ENCODE data around the gene PDE3A.

PDE3A gene

GRCh38 chr12:20350026-20350425 lies 18.3 kb upstream of the PDE3A start:
- no peak overlapping the region for H3K9ac ChIP-seq (ENCODE audit: low read length)
- H3K36me3 ChIP-seq (replicated peaks; ENCODE audit: insufficient read depth, low read length) = no peaks in the 10 kb centered on the region
- no peaks in the 10 kb centered on the region for H3K9me2 ChIP-seq (replicated peaks; ENCODE audit: insufficient read depth, low read length)
- no peak overlapping the region for H3K4me3 ChIP-seq (ENCODE audit: low read length)
- no peaks in the 10 kb centered on the region for H3K79me2 ChIP-seq (ENCODE audit: low read length)
- H3K9me3 ChIP-seq (replicated peaks; ENCODE audit: insufficient read depth, low read length) = no peaks in the 10 kb centered on the region
- no peak overlapping the region for H3K27ac ChIP-seq (ENCODE audit: low read length)
- H2AFZ ChIP-seq (ENCODE audit: low read length) = no peak overlapping the region
- no peaks in the 10 kb centered on the region for H3F3A ChIP-seq (ENCODE audit: insufficient read depth, low read length)
- H3K4me1 ChIP-seq (ENCODE audit: low read length) = no peaks in the 10 kb centered on the region
- H3K4me2 ChIP-seq (ENCODE audit: low read depth, low read length) = no peak overlapping the region
- no peaks in the 10 kb centered on the region for H4K20me1 ChIP-seq (ENCODE audit: insufficient read depth, low read length)
- no peak for DNase-seq
- no peaks in the 10 kb centered on the region for H3K27me3 ChIP-seq (replicated peaks; ENCODE audit: insufficient read depth, low read length)
- TF ChIP-seq EZH2phosphoT487 (IDR thresholded peaks at IDR 0.05; ENCODE audit: low read length) = no peak
- no peak for TF ChIP-seq EZH2 (optimal IDR thresholded peaks at IDR 0.05; ENCODE audit: low read depth, low read length)
- TF ChIP-seq CTCF (IDR thresholded peaks at IDR 0.05; ENCODE audit: low read length) = no peak

- no peak overlapping the region for H3K4me3 ChIP-seq (ENCODE audit: low read length)
- H3K9me3 ChIP-seq (replicated peaks; ENCODE audit: insufficient read depth, low read length) = no peaks in the 10 kb centered on the region
- DNase-seq = no peak
- no peak overlapping the region for H2AFZ ChIP-seq (ENCODE audit: low read length)
- no peak for TF ChIP-seq CTCF (IDR thresholded peaks at IDR 0.05; ENCODE audit: low read length)
- no peak for TF ChIP-seq EZH2phosphoT487 (IDR thresholded peaks at IDR 0.05; ENCODE audit: low read length)
- no peak for TF ChIP-seq EZH2 (optimal IDR thresholded peaks at IDR 0.05; ENCODE audit: low read depth, low read length)
- H3K9ac ChIP-seq (ENCODE audit: low read length) = no peak overlapping the region
- no peaks in the 10 kb centered on the region for H3K4me1 ChIP-seq (ENCODE audit: low read length)
- H4K20me1 ChIP-seq (ENCODE audit: insufficient read depth, low read length) = no peaks in the 10 kb centered on the region
- no peaks in the 10 kb centered on the region for H3F3A ChIP-seq (ENCODE audit: insufficient read depth, low read length)
- H3K36me3 ChIP-seq (replicated peaks; ENCODE audit: insufficient read depth, low read length) = no peaks in the 10 kb centered on the region
- no peaks in the 10 kb centered on the region for H3K79me2 ChIP-seq (ENCODE audit: low read length)
- no peaks in the 10 kb centered on the region for H3K27me3 ChIP-seq (replicated peaks; ENCODE audit: insufficient read depth, low read length)
- H3K27ac ChIP-seq (ENCODE audit: low read length) = no peak overlapping the region
- no peaks in the 10 kb centered on the region for H3K9me2 ChIP-seq (replicated peaks; ENCODE audit: insufficient read depth, low read length)
- no peak overlapping the region for H3K4me2 ChIP-seq (ENCODE audit: low read depth, low read length)
These were observed 17.8 kb upstream of the PDE3A start for GRCh38 chr12:20350495-20350894.

GRCh38 chr12:20351406-20351805 lies 16.9 kb upstream of the PDE3A start:
- no peak overlapping the region for H3K9ac ChIP-seq (ENCODE audit: low read length)

GRCh38 chr12:20356048-20356447 lies 12.3 kb upstream of the PDE3A start:
- H3K4me3 ChIP-seq (ENCODE audit: low read length) = no peak overlapping the region

More at GRCh38 chr12:20351406-20351805, 16.9 kb upstream of the PDE3A start:
- no peaks in the 10 kb centered on the region for H3K4me1 ChIP-seq (ENCODE audit: low read length)
- H3K27me3 ChIP-seq (replicated peaks; ENCODE audit: insufficient read depth, low read length) = no peaks in the 10 kb centered on the region
- no peak for TF ChIP-seq EZH2 (optimal IDR thresholded peaks at IDR 0.05; ENCODE audit: low read depth, low read length)
- H3K79me2 ChIP-seq (ENCODE audit: low read length) = no peaks in the 10 kb centered on the region
- no peaks in the 10 kb centered on the region for H3K9me3 ChIP-seq (replicated peaks; ENCODE audit: insufficient read depth, low read length)
- no peak overlapping the region for H3K27ac ChIP-seq (ENCODE audit: low read length)
- no peaks in the 10 kb centered on the region for H3F3A ChIP-seq (ENCODE audit: insufficient read depth, low read length)
- no peak for DNase-seq
- H3K36me3 ChIP-seq (replicated peaks; ENCODE audit: insufficient read depth, low read length) = no peaks in the 10 kb centered on the region
- H3K9me2 ChIP-seq (replicated peaks; ENCODE audit: insufficient read depth, low read length) = no peaks in the 10 kb centered on the region
- H2AFZ ChIP-seq (ENCODE audit: low read length) = no peak overlapping the region
- no peak overlapping the region for H3K4me2 ChIP-seq (ENCODE audit: low read depth, low read length)
- H4K20me1 ChIP-seq (ENCODE audit: insufficient read depth, low read length) = no peaks in the 10 kb centered on the region
- H3K4me3 ChIP-seq (ENCODE audit: low read length) = no peak overlapping the region

More at GRCh38 chr12:20356048-20356447, 12.3 kb upstream of the PDE3A start:
- Histone ChIP-seq H3K9me3 (replicated peaks; ENCODE audit: insufficient read depth, low read length) (no peaks in the 10 kb centered on the region), H3K27ac (ENCODE audit: low read length) (no peak overlapping the region), H3K27me3 (replicated peaks; ENCODE audit: insufficient read depth, low read length) (no peaks in the 10 kb centered on the region), H3F3A (ENCODE audit: insufficient read depth, low read length) (no peaks in the 10 kb centered on the region), H3K4me2 (ENCODE audit: low read depth, low read length) (no peak overlapping the region), H2AFZ (ENCODE audit: low read length) (no peak overlapping the region), H3K4me1 (ENCODE audit: low read length) (no peaks in the 10 kb centered on the region), H3K9ac (ENCODE audit: low read length) (no peak overlapping the region), H3K79me2 (ENCODE audit: low read length) (no peaks in the 10 kb centered on the region), H4K20me1 (ENCODE audit: insufficient read depth, low read length) (no peaks in the 10 kb centered on the region), H3K36me3 (replicated peaks; ENCODE audit: insufficient read depth, low read length) (no peaks in the 10 kb centered on the region), H3K9me2 (replicated peaks; ENCODE audit: insufficient read depth, low read length) (no peaks in the 10 kb centered on the region)
- DNase-seq = no peak
- no peak for TF ChIP-seq EZH2phosphoT487 (IDR thresholded peaks at IDR 0.05; ENCODE audit: low read length)
- TF ChIP-seq CTCF (IDR thresholded peaks at IDR 0.05; ENCODE audit: low read length) = no peak
- no peak for TF ChIP-seq EZH2 (optimal IDR thresholded peaks at IDR 0.05; ENCODE audit: low read depth, low read length)
